CD4-positive, alpha-beta T cell treated with Interleukin-4 for 4 hours (primary cell): Measurements from ENCODE around the gene MPHOSPH8.
"Not testable (repeated sequence)": the region's sequence is repeated elsewhere in the genome, so short reads cannot be mapped to it uniquely, and the experiment has no call there.

ENCODE experiments used
- DNase-seq: peaks from one replicate; pipeline ENCODE4 v3.0.0-alpha.2; 2020

Gene MPHOSPH8

DNA sequence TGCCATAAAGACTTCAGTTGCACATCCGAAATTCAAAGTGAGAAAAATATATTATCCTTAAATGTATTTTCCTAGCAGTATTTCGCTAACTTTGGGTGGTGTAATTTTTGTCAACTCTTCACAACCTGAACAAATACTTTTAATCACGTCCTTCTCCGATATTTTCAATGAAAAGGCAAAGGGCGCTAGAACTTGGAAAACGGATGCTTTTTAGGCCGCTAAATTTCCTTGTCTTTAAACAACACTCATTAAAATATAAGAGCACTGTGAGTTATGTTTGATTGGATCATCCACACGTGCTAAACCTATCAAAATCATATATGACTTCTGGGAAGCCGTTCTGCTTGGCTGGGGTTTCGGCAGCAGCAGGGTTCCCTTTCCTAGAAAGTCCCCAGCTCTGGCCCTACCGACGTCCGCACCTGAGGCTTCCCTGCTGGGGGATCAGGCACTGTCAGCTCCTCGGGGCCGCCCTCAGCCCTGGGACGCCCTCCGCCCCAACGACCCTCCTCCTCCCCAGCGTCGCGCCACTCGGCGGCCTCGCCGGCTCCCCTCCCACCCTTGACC is 462 bp upstream of the MPHOSPH8 start:
- DNase-seq: no peak

DNA sequence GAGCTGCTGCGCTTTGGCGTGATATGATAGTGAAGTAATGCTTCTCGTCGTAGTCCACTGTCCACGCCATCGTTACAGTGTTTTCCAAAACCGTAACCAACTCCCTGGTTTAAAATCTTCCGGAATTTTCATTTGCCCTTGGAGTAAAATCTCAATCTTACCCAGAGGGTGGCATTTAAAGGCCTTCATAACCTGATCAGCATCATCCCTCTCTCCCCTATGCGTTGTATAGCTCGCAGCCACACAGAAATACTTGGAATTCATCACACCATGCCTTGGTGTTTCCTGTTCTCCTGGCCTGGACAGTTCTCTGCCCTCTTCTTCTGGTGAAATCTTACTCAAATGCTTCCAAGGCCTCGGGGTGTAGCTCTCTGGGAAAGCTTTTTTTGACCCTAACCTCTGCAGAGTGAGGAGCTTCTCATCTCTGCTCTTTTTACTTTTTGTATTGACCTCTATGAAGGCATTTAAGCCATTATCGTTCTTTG is 839 bp downstream of the MPHOSPH8 start:
- DNase-seq: no peak

DNA sequence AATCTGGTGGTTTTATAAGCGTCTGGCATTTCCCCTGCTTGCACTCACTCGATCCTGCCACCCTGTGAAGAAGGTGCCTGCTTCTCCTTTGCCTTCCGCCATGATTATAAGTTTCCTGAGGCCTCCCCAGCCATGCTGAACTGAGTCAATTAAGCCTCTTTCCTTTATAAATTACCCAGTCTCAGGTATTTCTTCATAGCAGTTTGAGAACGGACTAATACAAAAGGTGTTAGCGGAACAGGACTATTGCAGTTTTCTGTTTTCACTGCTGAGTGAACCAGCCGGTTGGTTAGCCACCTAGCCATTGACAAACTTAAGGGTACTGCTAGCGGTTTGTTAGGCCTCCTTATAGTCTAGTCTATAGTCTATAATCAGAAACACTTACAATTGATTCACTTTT is 2.5 kb downstream of the MPHOSPH8 start:
- DNase-seq: not testable (repeated sequence)

DNA sequence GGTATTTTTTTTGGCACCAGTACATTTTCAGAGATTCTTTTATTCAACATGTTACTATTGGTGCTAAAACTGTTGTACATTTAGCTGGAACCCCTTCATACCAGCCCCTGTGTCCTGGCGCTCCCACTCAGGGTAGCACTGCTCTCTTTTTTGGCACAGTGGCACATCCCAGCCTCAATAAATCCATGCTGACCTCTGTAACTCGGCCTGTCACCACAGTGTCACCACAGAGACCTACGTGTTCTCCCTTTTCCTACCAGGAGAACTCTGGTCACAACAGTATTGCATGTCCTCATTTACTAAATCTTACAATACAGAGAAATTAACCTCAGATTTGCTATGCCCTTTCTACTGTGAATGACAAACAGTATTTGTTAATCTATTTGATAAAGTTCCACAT is 10.2 kb downstream of the MPHOSPH8 start:
- DNase-seq: no peak

DNA sequence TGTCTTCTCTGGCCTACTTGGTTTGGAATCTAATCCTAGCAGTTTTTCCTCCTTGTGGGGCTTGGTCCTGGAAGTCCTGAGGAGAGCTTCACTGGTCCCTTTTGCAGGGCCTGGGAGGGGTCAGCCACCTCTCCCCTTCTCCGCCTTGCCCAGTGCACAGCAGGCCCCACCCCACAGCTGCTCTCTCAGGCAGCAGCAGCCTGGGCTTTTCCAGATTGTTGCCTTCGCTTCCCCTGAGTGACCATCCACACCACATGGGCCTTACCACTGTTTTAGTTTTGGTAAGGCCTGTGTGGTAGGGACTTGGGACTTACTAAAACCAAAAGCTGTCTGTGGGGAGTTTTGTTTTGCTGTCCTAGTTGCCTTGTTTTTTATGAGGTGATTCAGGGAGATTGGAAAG is 11.5 kb downstream of the MPHOSPH8 start:
- no peak for DNase-seq

DNA sequence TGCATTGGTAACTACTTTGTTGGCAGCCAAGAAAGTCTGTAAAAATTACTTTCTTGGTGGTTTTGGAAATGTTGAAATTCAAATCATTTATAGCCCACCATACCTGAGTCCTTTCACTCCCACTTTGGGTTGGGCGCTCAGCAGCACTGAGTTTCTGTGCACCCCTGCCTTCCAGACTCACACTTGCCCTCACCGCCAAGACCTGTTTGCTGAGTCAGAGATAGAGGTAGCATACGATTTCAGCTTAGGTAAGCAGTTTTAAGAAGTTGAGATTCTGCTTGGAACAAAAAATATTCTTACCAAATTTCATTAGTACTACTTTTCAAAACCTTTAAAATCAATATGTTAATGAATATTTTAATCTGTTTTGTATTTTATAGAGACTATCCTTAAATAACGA is 12.6 kb downstream of the MPHOSPH8 start:
- DNase-seq: no peak

DNA sequence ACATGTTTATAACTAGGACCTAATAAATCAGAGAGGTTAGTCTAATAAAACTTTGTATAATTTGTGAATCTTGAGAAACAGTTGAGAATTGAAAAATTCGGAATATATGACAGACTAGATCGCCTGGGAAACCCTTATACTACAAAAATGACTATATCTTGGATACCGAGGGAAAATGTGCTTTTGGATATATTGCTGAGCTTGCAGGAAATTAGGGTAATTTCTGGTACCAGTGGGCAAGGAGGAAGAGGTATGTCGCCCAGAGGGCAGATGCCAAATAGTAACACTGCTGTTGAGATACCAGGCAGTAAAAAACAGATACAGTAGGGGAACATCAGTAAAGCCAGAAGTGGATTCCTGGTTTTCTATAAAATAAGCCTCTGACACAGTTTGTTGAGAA is 17.3 kb downstream of the MPHOSPH8 start:
- DNase-seq: no peak

DNA sequence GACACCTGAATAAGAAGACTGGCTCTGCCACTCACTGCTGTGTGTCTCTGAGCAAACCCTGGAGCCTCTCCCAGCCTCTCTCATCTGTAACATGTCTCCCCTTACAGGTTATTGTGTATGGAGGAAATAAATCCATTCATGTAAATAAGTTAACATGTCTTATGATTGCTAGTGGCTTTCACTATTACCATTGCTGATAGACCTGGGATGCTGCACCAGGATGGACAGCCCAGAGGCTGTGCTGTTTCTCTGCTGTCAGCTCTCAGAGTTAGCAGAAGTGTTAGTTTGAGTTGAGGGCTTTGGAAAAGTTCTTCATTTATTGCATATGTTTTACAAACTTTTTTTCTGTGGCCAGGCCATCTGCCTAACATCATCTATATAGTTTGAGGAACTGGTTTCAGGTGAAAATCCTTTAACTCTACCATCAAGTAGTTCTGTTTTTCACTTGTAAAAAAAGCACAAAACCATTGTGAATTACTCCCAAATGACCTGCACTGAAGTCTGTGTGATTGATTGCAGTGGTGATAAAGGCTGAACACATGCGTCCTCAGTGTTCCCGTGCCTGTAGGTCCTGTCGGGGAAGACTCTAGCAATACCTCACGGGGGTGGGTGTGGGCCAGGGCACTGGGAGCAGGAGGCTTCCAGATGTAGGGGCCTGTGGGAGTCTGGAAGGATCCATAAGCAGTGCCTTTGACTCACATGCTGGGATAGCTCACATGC is 24.6 kb downstream of the MPHOSPH8 start:
- DNase-seq: no peak

DNA sequence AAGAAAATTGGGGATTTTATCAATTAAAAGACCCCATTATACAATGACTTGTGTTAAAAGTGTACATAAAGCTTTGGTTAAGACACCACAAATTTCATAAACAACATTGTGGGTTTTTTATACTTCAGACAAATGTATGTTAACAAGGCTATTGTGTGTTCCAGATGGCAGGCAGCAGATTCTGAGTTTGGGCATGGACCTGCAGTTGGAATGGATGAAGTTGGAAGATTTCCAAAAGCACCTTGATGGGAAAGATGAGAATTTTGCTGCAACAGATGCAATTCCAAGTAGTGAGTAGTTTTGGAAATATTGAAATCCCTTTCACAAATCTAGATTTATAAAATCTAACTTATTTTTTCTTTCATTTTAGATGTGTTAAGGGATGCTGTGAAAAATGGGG is 25.4 kb downstream of the MPHOSPH8 start:
- DNase-seq: no peak

DNA sequence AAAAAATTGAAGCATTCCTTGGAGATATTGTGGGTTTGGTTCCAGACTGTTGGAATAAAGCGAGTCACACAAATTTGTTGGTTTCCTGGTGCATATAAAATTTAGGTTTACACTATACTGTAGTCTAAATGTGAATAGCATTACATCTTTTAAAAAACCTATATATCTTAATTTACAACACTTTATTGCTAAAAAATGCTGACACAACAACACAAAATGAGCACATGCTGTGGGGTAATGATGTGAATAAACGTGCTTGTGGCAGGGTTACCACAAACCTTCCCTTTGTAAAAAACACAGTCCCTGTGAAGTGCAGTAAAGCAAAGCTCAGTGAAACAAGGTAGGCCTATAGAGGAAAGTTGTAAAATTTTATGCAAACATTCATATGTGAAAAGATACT is 27.7 kb downstream of the MPHOSPH8 start:
- no peak for DNase-seq

DNA sequence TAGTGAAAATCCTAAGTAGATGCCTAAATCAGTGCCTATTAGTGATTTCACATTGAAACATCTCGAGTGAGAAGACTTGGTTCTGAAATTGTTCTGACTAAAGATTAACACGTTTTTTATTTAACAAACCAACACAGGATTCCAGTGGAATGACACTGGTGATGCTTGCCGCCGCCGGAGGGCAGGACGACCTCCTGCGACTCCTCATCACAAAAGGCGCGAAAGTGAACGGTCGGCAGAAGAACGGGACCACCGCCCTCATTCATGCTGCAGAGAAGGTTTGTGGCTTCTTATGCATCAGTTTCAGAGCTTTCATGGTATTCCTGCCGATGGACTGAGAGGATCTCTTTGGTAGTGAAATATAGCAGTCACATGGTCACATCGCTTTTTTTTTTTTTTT is 28.1 kb downstream of the MPHOSPH8 start:
- no peak for DNase-seq

DNA sequence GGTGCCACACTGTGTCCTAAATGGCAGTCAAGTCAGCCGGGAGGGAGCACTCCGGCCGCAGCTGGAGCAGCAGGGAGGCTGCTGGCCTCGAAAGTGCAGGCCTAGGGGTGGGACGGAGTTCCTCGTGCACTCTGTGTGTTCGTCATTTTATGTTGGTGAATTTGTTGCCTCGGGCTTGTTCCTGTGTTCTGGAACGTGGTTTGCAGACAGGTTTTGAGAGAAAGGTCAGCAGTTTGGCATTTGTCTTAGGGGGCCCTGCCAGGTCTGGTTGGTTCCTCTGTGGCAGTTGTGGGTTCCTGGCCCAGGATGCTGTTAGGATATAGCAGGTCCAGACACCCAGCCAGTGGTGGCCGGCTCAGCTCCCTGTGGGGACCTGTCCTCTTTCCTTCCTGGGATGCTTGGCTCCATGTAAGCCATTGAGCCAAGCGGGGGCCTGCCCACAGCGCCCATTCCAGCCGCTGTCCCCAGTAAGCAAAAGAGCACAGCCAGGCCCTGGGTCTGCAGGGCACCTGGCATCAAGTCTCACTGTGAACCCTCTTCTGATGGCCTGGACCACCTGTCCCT is 30.0 kb downstream of the MPHOSPH8 start:
- DNase-seq: no peak

DNA sequence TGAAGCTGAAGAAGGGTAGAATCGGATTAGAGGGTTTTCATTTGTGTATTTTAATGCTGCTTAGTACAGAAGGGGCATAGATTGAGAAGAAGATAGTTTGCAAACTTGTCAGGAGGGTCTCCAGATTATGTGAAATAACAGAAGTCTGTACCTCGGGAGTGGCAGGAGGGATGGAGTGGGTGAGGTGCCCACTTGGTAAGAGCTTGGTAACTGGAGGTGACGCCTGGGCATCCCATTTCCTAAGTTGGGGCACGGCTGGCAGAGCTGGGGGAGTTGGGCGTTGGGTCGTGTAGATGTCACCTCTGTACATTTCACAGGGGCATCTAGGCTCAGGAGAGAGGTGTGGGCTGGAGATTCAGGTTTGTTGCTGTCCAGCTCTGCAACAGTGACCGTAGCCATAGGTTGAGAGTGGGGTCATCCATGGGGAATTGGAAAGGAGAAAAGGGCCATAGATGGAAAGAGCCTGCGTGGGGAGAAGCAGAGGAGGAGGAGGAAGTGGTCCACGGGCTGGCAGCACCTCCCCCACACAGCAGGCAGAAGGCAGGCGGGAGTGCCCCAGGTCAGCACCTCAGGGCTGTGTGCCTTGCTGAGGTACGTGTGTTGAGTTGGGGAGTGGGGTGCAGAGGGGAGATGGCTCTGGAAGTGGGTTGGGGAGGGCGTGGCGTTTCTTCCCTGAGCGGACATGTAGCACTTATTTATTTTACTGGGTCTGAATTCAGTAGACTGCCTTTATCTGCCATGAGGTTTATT is 31.2 kb downstream of the MPHOSPH8 start:
- no peak for DNase-seq

DNA sequence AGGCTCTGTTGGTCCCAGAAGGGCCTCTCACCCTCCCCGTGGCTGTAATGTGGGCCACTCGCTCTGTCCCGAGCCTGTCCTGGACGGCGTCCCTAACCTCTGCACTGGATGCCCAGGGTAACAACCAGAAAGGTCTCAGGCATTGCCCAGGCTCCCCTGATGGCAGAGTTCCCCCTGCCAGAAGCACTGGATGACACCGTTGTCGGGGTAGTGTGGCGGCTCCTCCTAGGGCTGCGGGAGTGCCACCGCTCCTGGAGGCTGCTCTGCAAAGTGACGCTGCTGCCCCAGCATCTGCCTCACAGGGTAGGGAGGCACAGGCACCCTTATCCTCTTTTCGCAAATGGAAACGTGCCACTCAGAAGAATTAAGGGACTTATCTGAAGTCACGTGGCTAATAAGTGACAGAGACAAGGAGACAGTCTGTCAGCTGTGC is 32.0 kb downstream of the MPHOSPH8 start:
- DNase-seq: no peak

DNA sequence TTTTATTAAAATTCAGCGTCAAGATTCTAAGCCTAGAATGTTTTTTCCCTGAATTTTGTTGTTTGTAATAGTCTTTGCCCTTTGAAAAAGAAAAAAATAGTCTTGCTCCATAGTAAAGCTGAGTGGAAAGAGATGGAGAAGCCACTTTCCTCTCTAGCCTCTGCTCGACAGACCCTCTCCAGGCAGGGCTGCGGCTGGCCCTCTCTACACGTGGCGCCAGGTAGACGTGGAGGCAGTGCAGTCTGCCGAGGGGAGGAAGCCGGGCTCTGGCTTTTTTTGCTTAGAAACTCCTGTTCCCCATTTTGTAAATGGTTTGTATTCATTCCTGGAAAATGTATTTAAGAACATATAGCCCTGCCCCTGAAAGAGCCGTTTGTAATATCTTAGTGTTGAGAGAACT is 35.3 kb downstream of the MPHOSPH8 start:
- DNase-seq: no peak

DNA sequence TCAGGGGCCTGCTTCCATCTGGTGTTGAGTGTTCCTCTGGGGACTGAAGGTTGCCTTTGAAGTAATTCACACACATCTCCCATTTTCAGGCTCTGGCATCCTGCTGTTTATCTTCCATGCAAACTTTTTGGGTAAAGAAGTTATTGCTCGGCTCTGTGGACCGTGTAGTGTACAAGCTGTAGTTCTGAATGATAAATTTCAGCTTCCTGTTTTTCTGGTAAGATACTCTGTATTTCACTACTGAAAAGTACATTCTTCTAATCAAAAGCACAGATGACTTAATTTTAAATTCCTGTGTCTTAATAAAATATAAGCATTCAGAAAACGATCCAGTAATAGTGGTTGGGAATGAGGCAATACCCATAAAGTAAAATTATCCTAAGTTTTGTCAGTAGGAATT is 36.7 kb downstream of the MPHOSPH8 start:
- DNase-seq: no peak

DNA sequence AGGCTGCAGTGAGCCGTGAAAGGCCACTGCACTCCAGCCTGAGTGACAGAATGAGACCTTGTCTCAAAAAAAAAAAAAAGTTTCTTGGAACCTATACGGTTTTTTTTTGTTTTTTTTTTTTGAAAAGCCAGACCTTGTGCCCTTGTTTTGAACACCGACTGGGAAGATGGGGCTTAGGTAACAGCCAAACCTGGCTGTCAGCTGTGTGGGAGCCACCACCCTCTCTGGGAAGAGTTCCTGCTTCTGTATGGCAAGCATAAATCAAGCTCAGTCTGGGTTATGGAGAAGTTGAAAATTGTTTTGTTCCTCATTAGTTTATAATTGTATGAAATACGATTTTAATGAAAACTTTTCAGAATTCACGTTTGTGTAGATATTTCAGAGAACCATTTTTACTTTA is 39.5 kb downstream of the MPHOSPH8 start:
- no peak for DNase-seq

DNA sequence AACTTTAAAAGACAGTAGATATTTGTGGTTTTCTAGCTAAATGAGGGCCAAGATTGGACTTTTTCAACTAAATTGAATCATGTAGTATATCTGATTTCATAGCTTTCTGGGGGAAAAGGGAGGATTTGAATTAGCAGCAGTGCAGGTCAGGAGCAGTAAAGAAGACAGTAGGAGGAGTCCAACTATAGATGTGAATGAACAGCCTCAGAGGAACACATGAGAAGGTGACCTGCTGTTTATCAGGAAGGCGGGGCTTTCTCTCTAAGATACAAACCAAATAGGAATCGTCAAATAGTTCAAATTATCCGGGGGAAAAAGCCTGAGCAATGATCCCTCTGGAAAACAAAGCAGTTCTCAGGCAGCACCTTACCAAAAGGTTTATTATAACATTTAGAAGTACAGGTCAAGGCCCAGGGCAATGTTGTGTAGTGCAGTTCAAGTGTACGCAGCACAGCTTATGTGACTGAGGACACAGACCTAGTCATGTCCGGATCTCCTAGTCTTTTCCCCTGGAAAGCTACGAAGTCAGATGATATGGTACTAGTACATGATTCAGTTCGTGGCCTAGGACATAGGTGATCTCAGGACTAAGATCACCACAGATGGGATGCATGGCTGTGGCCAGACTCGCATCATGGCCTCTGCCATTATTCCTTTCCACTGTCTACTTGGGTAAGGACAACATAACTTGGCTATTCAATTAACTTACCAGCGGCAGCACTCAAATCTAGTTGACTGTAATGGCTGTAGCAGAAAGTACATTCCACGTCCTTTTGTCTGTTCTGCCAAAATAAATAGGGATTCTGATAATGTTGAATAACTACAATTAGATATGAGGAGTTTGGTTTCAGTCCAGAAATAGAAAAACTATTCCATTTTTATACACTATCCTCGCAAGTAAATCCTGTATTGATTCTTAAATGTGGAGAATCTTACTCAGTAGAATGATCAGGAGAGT is 40.3 kb downstream of the MPHOSPH8 start:
- no peak for DNase-seq

DNA sequence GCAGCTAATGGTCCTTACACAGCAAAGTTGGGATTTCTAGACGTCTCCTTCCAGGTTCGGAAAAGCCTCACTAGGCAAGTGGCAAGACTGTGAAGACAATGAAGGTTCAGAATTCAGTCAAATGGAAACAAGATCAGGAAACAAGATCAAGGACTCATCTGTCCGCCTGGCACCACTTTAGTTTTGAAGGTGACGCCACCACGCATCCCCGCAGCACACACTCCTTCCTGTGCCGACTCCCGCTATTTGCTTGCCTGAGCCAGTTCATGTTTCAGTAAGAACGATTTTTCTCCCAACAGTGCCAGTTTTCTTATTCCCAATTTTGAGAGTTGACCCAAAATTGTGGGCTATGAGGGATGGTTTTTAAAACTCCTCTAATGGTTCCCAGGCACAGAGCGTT is 41.4 kb downstream of the MPHOSPH8 start:
- no peak for DNase-seq

DNA sequence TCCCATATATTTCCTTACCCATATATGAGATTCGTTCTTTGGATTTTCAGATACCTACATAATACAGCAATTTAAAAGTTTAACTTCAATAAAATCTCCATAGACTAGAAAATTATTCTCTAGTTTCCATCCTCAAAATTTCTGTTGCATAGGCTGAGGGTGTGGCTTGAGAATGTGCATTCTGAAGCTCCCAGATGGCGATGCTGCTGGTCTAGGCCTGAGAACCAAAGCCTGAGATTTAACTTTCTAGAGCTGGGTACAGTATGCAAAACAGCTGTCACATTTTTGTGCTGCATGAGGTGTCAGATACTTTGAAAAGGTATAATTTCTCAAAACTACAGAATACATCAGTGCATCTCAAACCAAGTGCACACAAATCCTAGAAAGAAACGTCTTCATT is 42.7 kb downstream of the MPHOSPH8 start:
- no peak for DNase-seq

DNA sequence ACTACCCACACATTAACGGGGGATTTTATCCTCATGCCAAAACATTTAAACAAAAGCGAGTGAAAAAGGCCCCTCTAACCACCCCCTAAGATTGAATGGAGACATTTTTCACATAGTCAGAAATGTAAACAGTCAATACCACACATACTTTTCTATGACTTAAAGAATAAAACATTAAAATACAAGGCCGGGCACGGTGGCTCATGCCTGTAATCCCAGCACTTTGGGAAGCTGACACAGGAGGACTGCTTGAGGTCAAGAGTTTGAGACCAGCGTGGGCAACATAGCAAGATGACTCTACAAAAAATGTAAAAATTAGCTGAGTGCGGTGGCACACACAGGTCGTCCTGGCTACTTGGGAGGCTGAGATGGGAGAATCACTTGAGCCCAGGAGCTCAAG is 47.3 kb downstream of the MPHOSPH8 start:
- DNase-seq: no peak

DNA sequence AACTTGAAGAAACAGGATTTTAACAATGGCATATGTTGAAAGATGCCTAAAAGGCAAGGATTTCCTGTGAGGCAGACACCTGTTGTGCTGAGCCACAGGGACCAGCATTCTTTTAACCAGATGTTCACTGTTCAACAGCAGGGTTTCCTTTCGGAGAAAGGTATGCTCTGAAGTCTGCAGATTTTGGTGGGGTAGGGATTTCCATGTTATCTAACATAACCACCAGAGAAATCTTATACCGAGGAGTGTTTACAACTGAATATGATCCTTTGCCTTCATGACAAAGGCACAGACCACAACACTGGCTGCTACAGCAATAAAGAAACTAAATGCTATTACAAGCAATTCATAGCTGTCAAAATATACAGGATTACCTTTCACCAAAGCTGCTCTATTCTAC is 48.1 kb downstream of the MPHOSPH8 start:
- DNase-seq: no peak

DNA sequence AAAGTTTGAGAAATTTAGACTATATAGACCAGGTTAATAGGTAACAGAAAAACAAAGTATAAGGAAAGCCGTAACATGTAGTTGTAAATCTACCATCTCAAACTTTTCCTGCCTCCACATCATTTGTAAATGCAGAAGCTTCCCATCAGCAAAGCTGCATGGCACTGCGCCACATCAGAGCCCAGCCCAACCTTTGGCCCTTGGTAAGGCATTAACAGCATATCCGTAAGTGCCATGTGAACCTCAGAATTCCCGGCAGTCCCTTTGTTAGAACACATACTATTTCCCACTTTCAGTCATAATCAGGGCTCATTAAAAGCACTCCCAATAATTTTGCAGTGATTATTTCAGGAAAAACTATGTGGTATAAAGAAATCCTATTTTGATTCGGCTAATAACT is 51.6 kb downstream of the MPHOSPH8 start:
- no peak for DNase-seq
